Endothelial cell (in vitro differentiated cells): Measurements from ENCODE around the gene EIF4E. TPM values are rescaled to one million over a fixed set of nuclear protein-coding genes. Genes with fewer than 3 reads are reported as not detected.

Experiments
- DNase-seq: peaks from one replicate; pipeline ENCODE4 v3.0.0; 2021; ENCODE audit warnings: low spot score
- H3K27ac Mint-ChIP-seq: one replicate; pipeline ENCODE4 v1.8.0; 2021; ENCODE audit warnings: mixed read lengths, inconsistent platforms; ENCODE audit not compliant: unreplicated experiment
- H3K27me3 Mint-ChIP-seq: one replicate; pipeline ENCODE4 v1.8.0; 2021; ENCODE audit warnings: mild to moderate bottlenecking, moderate library complexity, mixed read lengths, inconsistent platforms; ENCODE audit not compliant: unreplicated experiment
- H3K36me3 Mint-ChIP-seq: one replicate; pipeline ENCODE4 v1.8.0; 2021; ENCODE audit warnings: mild to moderate bottlenecking, low read depth, mixed read lengths, inconsistent platforms; ENCODE audit not compliant: unreplicated experiment
- H3K4me1 Mint-ChIP-seq: one replicate; pipeline ENCODE4 v1.8.0; 2021; ENCODE audit warnings: mild to moderate bottlenecking, mixed read lengths, inconsistent platforms; ENCODE audit not compliant: unreplicated experiment
- H3K4me3 Mint-ChIP-seq: one replicate; pipeline ENCODE4 v1.8.0; 2021; ENCODE audit warnings: mild to moderate bottlenecking, mixed read lengths, inconsistent platforms; ENCODE audit not compliant: unreplicated experiment
- H3K9me3 Mint-ChIP-seq: one replicate; pipeline ENCODE4 v1.8.0; 2021; ENCODE audit warnings: mixed read lengths, inconsistent platforms; ENCODE audit not compliant: unreplicated experiment
- CTCF ChIP-seq: fragments of 200-600 bp; sonication (generic); IDR thresholded peaks from one replicate; pipeline ENCODE4 v1.5.0; 2021; ENCODE audit warnings: antibody characterized with exemption; ENCODE audit not compliant: unreplicated experiment
- total RNA-seq: library from RNA; stranded (reverse); fragmentation: NEBNext Ultra II Directional; extraction: Animal tissue kit (Norgen Biotek cat#: 25700); gene quantifications from one replicate; pipeline ENCODE4 v1.2.1, GENCODE V29; 2021; ENCODE audit not compliant: unreplicated experiment

EIF4E gene
- total RNA-seq, 1 donor from 2014 or later = 78.9 TPM

GRCh38 chr4:98864560-98864959, 64.4 kb downstream of the EIF4E start:
- H3K36me3 Mint-ChIP-seq = no peaks in the 10 kb centered on the region
- H3K27me3 Mint-ChIP-seq = no peaks in the 10 kb centered on the region
- H3K4me3 Mint-ChIP-seq = no peak overlapping the region
- H3K4me1 Mint-ChIP-seq = peaks cover 2% of the 10 kb centered on the region
- H3K9me3 Mint-ChIP-seq = no peaks in the 10 kb centered on the region
- H3K27ac Mint-ChIP-seq = no peak overlapping the region
- no peak for TF ChIP-seq CTCF
- no peak for DNase-seq

GRCh38 chr4:98862371-98862770, 66.6 kb downstream of the EIF4E start:
- DNase-seq = no peak
- H3K4me3 Mint-ChIP-seq = no peak overlapping the region
- no peak for TF ChIP-seq CTCF
- no peaks in the 10 kb centered on the region for H3K9me3 Mint-ChIP-seq
- H3K27ac Mint-ChIP-seq = no peak overlapping the region
- peaks cover 2% of the 10 kb centered on the region for H3K4me1 Mint-ChIP-seq
- no peaks in the 10 kb centered on the region for H3K36me3 Mint-ChIP-seq
- no peaks in the 10 kb centered on the region for H3K27me3 Mint-ChIP-seq

- H3K27me3 Mint-ChIP-seq = no peaks in the 10 kb centered on the region
- H3K36me3 Mint-ChIP-seq = no peaks in the 10 kb centered on the region
- no peak for TF ChIP-seq CTCF
- H3K9me3 Mint-ChIP-seq = no peaks in the 10 kb centered on the region
- no peak overlapping the region for H3K4me3 Mint-ChIP-seq
- no peak for DNase-seq
- peaks cover 2% of the 10 kb centered on the region for H3K4me1 Mint-ChIP-seq
- no peak overlapping the region for H3K27ac Mint-ChIP-seq
Measured at GRCh38 chr4:98861100-98861884, 67.6 kb downstream of the EIF4E start.

GRCh38 chr4:98851806-98852205, 77.1 kb downstream of the EIF4E start:
- Mint-ChIP-seq H3K27me3 (no peaks in the 10 kb centered on the region), H3K4me1 (peaks cover 5% of the 10 kb centered on the region), H3K27ac (no peak overlapping the region), H3K4me3 (no peak overlapping the region), H3K9me3 (no peaks in the 10 kb centered on the region), H3K36me3 (peaks cover 7% of the 10 kb centered on the region)
- no peak for DNase-seq
- TF ChIP-seq CTCF = no peak

- H3K27me3 Mint-ChIP-seq = no peaks in the 10 kb centered on the region
- no peak overlapping the region for H3K27ac Mint-ChIP-seq
- H3K4me3 Mint-ChIP-seq = peak overlapping the region; percentile 7
- H3K4me1 Mint-ChIP-seq = peaks cover 5% of the 10 kb centered on the region
- H3K9me3 Mint-ChIP-seq = no peaks in the 10 kb centered on the region
- H3K36me3 Mint-ChIP-seq = peaks cover 7% of the 10 kb centered on the region
- no peak for DNase-seq
- no peak for TF ChIP-seq CTCF
Measured at GRCh38 chr4:98850937-98851336, 78.0 kb downstream of the EIF4E start.
